NCI-H2107 (cell line): ENCODE data around the gene UNKL.

Experiments
- DNase-seq: peaks from one replicate; lab custom pipeline; 2025; lab: John Stamatoyannopoulos, UW

The UNKL gene

GRCh38 chr16:1375741-1376410 is 38.6 kb downstream of the UNKL start:
- no peak for DNase-seq

- DNase-seq, result no peak
These were observed 39.2 kb downstream of the UNKL start for GRCh38 chr16:1375298-1375640.

GRCh38 chr16:1374418-1375297 is 39.8 kb downstream of the UNKL start:
- DNase-seq, result no peak

- no peak for DNase-seq
These were observed 42.1 kb downstream of the UNKL start for GRCh38 chr16:1372292-1372950.

- no peak for DNase-seq
These were observed 43.2 kb downstream of the UNKL start for GRCh38 chr16:1371054-1371978.

- DNase-seq, result no peak
These were observed 46.9 kb downstream of the UNKL start for GRCh38 chr16:1367486-1368174.

- DNase-seq, result no peak
These were observed 47.7 kb downstream of the UNKL start for GRCh38 chr16:1366712-1367299.

- no peak for DNase-seq
These were observed 48.3 kb downstream of the UNKL start for GRCh38 chr16:1366060-1366711.

GRCh38 chr16:1364510-1364909 is 50.0 kb downstream of the UNKL start:
- DNase-seq, result no peak

- peak; percentile 61 for DNase-seq
These were observed 50.9 kb downstream of the UNKL start for GRCh38 chr16:1363501-1364041.

- no peak for DNase-seq
These were observed 51.7 kb downstream of the UNKL start for GRCh38 chr16:1362807-1363206.

- no peak for DNase-seq
These were observed 52.7 kb downstream of the UNKL start for GRCh38 chr16:1361685-1362360.

GRCh38 chr16:1357906-1358566 is 56.5 kb downstream of the UNKL start:
- DNase-seq, result no peak

GRCh38 chr16:1356061-1356900 is 58.2 kb downstream of the UNKL start:
- DNase-seq, result no peak

GRCh38 chr16:1355591-1355990 is 58.9 kb downstream of the UNKL start:
- no peak for DNase-seq

GRCh38 chr16:1354815-1355540 is 59.5 kb downstream of the UNKL start:
- DNase-seq, result no peak
